ENCODE results near the gene TBC1D30. TPM values are rescaled to one million over a fixed set of nuclear protein-coding genes. Genes with fewer than 3 reads are reported as not detected.

The TBC1D30 gene
- total RNA-seq, 1 experiment from 2014 or later: 8.6 TPM

- CTCF ChIA-PET: no interaction called here
- Histone ChIP-seq H4K20me1 (ENCODE audit: insufficient read depth) (no peaks in the 10 kb centered on the region), H3K79me2 (ENCODE audit: low read depth) (no peaks in the 10 kb centered on the region), H3K4me3 (no peak overlapping the region), H3K27me3 (ENCODE audit: insufficient read depth, low read depth) (no peaks in the 10 kb centered on the region), H2AFZ (no peak overlapping the region), H3F3A (ENCODE audit: insufficient read depth, low read depth) (no peaks in the 10 kb centered on the region), H3K27ac (no peak overlapping the region), H3K36me3 (ENCODE audit: low read depth) (no peaks in the 10 kb centered on the region), H3K9me2 (ENCODE audit: insufficient read depth) (no peaks in the 10 kb centered on the region), H3K4me2 (no peak overlapping the region), H3K4me1 (replicated peaks; ENCODE audit: insufficient read depth) (no peaks in the 10 kb centered on the region), H3K9me3 (ENCODE audit: insufficient read depth, low read depth) (no peaks in the 10 kb centered on the region)
- POLR2A ChIA-PET (ENCODE audit: unreplicated experiment): no interaction called here
- DNase-seq: no peak
- intact Hi-C loops (cut with micrococcal nuclease; ENCODE audit: unreplicated experiment): no loop called here
- BruUV-seq (replicated peaks): no TSS peak
- TF ChIP-seq CTCF (conservative IDR thresholded peaks at IDR 0.05): no peak
These were observed 86.6 kb downstream of the TBC1D30 start for GRCh38 chr12:64911081-64911480.

DNA sequence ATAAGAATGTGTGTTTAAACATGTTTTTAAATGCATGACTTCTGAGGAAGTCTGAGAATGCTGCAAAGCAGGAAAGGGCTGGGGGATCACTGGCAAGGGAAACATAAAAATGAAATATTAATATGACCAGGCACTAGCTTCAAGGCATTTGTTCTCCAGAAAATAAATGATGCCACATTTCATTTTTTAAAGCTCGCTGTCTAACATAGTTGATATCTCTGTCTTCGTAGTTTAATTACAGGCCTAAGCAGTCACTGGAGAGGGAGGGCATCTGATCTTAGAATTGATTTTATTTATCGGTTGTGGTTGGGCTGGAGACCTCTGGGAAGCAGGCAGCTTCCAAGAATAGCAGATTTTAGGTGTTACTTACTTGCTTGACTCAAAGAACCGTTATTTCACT is 87.5 kb downstream of the TBC1D30 start:
- H3K9me3 ChIP-seq (ENCODE audit: insufficient read depth, low read depth): no peaks in the 10 kb centered on the region
- TF ChIP-seq EZH2 (IDR thresholded peaks at IDR 0.05; ENCODE audit: low read depth) (no peak), CTCF (conservative IDR thresholded peaks at IDR 0.05) (no peak)
- H3K36me3 ChIP-seq (ENCODE audit: low read depth): no peaks in the 10 kb centered on the region
- no peaks in the 10 kb centered on the region for H3K79me2 ChIP-seq (ENCODE audit: low read depth)
- no peak overlapping the region for H3K27ac ChIP-seq
- H3F3A ChIP-seq (ENCODE audit: insufficient read depth, low read depth): no peaks in the 10 kb centered on the region
- intact Hi-C loops (cut with micrococcal nuclease; ENCODE audit: unreplicated experiment): no loop called here
- H3K27me3 ChIP-seq (ENCODE audit: insufficient read depth, low read depth): no peaks in the 10 kb centered on the region
- H4K20me1 ChIP-seq (ENCODE audit: insufficient read depth): no peaks in the 10 kb centered on the region
- BruUV-seq (replicated peaks): no TSS peak
- ChIA-PET CTCF (no interaction called here), POLR2A (ENCODE audit: unreplicated experiment) (no interaction called here)
- no peaks in the 10 kb centered on the region for H3K9me2 ChIP-seq (ENCODE audit: insufficient read depth)
- no peaks in the 10 kb centered on the region for H3K4me1 ChIP-seq (replicated peaks; ENCODE audit: insufficient read depth)
- no peak overlapping the region for H2AFZ ChIP-seq
- DNase-seq: no peak
- no peak overlapping the region for H3K4me2 ChIP-seq
- no peak overlapping the region for H3K4me3 ChIP-seq

DNA sequence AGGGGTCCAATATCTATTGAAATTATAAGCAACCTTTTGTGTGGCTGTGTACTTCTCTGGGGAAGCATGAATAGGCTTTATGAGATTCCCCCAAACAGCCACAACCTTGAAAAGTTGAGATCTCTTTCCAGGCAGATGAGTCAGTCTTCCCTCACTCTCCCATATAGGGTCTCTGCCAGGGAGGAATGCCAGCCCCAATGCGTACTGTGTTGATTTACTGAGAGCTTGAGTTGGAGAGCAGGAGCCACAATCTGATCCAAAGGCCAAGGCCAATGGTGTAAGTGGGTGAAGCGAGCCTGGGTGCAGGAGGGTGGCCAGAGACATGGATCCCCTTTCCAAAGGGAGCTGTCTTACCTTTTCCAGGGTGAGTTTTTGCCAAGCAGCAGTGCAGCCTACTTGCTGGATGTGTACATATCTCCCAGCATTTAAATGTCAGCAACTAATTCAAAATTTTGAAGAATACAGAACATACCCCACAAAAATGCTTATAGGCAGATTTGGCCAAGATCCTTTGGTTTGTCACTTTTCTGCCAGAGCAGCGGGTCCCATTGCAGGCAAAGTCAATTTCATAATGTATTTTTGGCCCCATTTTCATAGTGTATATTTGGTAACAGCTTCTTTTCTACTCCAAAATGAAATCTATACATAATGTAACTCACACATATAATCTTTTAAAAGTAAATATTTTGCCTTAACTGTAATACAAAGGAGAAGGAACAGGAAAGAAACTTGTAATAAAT is 88.2 kb downstream of the TBC1D30 start:
- no peaks in the 10 kb centered on the region for H4K20me1 ChIP-seq (ENCODE audit: insufficient read depth)
- no peak overlapping the region for H2AFZ ChIP-seq
- H3K9me3 ChIP-seq (ENCODE audit: insufficient read depth, low read depth): no peaks in the 10 kb centered on the region
- no peaks in the 10 kb centered on the region for H3K9me2 ChIP-seq (ENCODE audit: insufficient read depth)
- TF ChIP-seq EZH2 (IDR thresholded peaks at IDR 0.05; ENCODE audit: low read depth) (no peak), CTCF (conservative IDR thresholded peaks at IDR 0.05) (no peak)
- no peak overlapping the region for H3K4me2 ChIP-seq
- no peaks in the 10 kb centered on the region for H3F3A ChIP-seq (ENCODE audit: insufficient read depth, low read depth)
- H3K27ac ChIP-seq: no peak overlapping the region
- no peaks in the 10 kb centered on the region for H3K36me3 ChIP-seq (ENCODE audit: low read depth)
- no TSS peak for BruUV-seq (replicated peaks)
- DNase-seq: no peak
- no peaks in the 10 kb centered on the region for H3K27me3 ChIP-seq (ENCODE audit: insufficient read depth, low read depth)
- ChIA-PET POLR2A (ENCODE audit: unreplicated experiment) (no interaction called here), CTCF (interaction anchor here (0.6 kb wide), 1 partner anchor 17 kb away, joined by 3 read pairs; no protein-coding TSS in a partner anchor)
- no peak overlapping the region for H3K4me3 ChIP-seq
- H3K79me2 ChIP-seq (ENCODE audit: low read depth): no peaks in the 10 kb centered on the region
- H3K4me1 ChIP-seq (replicated peaks; ENCODE audit: insufficient read depth): no peaks in the 10 kb centered on the region
- intact Hi-C loops (cut with micrococcal nuclease; ENCODE audit: unreplicated experiment): no loop called here

All from PC-9 (cell line).